ENCODE results near the gene NPDC1.

The NPDC1 gene

DNA sequence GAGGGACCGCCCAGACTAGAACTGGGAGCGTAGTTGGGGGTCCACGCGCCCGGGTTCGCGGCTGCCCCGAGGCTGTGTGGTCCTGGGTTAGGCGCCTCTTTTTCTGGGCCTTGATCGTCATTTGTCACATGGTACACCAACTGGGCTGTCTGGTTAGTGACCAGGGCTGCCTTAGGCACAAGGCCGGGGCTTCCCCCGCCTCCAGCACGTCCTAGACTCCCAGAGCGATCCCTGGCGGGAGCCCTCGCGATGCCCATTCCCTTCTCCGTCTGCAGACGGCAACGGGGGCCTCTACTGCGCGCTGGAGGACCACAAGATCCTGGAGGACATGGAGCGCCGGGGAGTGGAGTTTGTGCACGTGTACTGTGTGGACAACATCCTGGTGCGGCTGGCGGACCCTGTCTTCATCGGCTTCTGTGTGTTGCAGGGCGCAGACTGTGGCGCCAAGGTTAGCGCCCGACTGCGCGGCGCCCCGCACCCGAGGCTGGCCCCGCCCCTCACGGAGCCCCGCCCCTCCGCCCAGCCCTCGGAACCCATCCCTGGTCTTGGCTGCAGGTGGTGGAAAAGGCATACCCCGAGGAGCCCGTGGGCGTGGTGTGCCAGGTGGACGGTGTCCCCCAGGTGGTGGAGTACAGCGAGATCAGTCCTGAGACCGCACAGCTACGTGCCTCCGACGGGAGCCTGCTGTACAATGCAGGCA, 32.9 kb upstream of the NPDC1 start:
- no peak for TF ChIP-seq EGR1 (IDR thresholded peaks at IDR 0.05)
- TF ChIP-seq CREB1 (IDR thresholded peaks at IDR 0.05; ENCODE audit: low read depth) = no peak
- no peak for TF ChIP-seq EP300 (IDR thresholded peaks at IDR 0.05; ENCODE audit: borderline replicate concordance)
- TF ChIP-seq ZBTB7A (IDR thresholded peaks at IDR 0.05; ENCODE audit: low read depth) = no peak
- TF ChIP-seq, protein P1, sequence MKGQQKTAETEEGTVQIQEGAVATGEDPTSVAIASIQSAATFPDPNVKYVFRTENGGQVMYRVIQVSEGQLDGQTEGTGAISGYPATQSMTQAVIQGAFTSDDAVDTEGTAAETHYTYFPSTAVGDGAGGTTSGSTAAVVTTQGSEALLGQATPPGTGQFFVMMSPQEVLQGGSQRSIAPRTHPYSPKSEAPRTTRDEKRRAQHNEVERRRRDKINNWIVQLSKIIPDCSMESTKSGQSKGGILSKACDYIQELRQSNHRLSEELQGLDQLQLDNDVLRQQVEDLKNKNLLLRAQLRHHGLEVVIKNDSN (IDR thresholded peaks at IDR 0.05) = no peak
- TF ChIP-seq, protein P2, sequence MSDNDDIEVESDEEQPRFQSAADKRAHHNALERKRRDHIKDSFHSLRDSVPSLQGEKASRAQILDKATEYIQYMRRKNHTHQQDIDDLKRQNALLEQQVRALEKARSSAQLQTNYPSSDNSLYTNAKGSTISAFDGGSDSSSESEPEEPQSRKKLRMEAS (IDR thresholded peaks at IDR 0.05) = no peak
- no peak for TF ChIP-seq TEAD4 (IDR thresholded peaks at IDR 0.05)
- no peak for TF ChIP-seq YY1 (IDR thresholded peaks at IDR 0.05; ENCODE audit: low read depth)
- TF ChIP-seq TAF1 (IDR thresholded peaks at IDR 0.05; ENCODE audit: low read depth) = no peak
- TF ChIP-seq FOXM1 (IDR thresholded peaks at IDR 0.05; ENCODE audit: borderline replicate concordance, low read depth) = no peak
- TF ChIP-seq, protein P3, sequence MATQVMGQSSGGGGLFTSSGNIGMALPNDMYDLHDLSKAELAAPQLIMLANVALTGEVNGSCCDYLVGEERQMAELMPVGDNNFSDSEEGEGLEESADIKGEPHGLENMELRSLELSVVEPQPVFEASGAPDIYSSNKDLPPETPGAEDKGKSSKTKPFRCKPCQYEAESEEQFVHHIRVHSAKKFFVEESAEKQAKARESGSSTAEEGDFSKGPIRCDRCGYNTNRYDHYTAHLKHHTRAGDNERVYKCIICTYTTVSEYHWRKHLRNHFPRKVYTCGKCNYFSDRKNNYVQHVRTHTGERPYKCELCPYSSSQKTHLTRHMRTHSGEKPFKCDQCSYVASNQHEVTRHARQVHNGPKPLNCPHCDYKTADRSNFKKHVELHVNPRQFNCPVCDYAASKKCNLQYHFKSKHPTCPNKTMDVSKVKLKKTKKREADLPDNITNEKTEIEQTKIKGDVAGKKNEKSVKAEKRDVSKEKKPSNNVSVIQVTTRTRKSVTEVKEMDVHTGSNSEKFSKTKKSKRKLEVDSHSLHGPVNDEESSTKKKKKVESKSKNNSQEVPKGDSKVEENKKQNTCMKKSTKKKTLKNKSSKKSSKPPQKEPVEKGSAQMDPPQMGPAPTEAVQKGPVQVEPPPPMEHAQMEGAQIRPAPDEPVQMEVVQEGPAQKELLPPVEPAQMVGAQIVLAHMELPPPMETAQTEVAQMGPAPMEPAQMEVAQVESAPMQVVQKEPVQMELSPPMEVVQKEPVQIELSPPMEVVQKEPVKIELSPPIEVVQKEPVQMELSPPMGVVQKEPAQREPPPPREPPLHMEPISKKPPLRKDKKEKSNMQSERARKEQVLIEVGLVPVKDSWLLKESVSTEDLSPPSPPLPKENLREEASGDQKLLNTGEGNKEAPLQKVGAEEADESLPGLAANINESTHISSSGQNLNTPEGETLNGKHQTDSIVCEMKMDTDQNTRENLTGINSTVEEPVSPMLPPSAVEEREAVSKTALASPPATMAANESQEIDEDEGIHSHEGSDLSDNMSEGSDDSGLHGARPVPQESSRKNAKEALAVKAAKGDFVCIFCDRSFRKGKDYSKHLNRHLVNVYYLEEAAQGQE (IDR thresholded peaks at IDR 0.05; ENCODE audit: low read depth) = no peak
- no peak for TF ChIP-seq TCF12 (IDR thresholded peaks at IDR 0.05; ENCODE audit: low read depth)
- TF ChIP-seq NFIC (IDR thresholded peaks at IDR 0.05) = no peak
- no peak for TF ChIP-seq CEBPB (IDR thresholded peaks at IDR 0.05)

DNA sequence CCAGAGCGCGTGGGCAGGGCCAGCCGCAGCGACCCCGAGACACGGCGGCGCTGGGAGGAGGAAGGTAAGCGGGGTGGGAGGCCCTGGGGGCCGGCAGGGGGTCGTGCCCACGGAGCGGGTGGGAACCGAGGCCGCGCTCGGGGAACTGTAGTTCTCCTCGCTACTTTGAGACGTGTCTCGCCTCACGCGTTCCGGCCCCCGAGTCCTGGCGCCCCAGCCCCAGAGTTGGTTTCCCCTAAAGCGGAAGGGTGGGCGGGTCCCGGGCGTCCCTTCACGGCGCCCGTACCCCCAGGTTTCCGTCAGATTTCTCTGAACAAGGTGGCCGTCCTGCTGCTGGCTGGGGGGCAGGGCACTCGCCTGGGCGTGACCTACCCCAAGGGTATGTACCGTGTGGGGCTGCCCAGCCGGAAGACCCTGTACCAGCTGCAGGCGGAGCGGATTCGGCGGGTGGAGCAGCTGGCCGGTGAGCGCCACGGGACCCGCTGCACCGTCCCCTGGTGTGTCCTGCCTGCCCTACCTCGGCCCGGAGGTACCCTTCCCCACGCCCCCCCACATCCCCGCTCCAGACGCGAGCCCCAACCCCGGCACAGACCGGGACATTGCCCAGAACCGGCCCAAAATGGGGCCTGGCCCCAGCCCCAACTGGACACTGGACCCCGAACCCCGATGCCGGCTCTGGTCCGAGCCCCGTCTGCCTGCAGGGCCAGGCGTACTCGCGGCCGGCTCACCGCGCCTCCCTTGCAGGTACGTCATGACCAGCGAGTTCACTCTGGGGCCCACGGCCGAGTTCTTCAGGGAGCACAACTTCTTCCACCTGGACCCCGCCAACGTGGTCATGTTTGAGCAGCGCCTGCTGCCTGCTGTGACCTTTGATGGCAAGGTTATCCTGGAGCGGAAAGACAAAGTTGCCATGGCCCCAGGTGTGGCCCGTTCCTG, 32.0 kb upstream of the NPDC1 start:
- TF ChIP-seq FOXM1 (IDR thresholded peaks at IDR 0.05; ENCODE audit: borderline replicate concordance, low read depth) (no peak), ZBTB7A (IDR thresholded peaks at IDR 0.05; ENCODE audit: low read depth) (peak; percentile 68; the same call in 1 of the 2 replicates)

DNA sequence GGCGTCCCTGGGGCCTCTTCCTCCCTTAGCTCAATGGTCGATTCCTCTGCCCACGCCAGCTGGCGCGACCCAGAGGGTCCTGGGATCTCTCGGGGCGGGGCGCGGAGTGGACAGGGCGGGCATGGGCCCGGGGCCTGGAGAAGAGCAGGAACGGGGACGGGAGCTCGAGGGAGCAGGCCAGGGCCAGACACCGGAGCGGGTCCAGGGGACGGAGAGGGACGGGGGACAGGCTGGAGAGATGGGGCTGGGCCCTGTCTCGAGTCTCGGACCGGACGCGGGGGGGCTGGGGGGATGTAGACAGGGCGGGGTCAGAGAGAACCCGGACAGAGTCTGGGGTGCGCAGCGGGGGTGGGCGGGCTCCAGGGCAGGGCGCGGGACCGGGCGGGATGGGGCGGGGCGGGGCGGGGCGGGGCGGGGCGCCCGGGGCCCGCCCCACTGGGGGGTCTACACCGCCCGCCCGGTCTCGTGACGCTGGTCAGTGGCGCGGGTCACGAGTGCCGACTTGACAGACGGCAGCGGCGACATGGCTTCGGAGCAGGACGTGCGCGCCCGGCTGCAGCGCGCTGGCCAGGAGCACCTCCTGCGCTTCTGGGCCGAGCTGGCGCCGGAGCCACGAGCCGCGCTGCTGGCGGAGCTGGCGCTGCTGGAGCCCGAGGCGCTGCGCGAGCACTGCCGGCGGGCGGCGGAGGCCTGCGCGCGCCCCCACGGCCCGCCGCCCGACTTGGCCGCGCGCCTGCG, 31.2 kb upstream of the NPDC1 start, which contains the start of gene UAP1L1:
Gene UAP1L1 (plus strand): TSS at position 508 of the 738 bp plus-strand sequence. CDS start 16 bp downstream, at position 524.
- TF ChIP-seq, protein P1 (IDR thresholded peaks at IDR 0.05) = peak; percentile 85
- TF ChIP-seq YY1 (IDR thresholded peaks at IDR 0.05; ENCODE audit: low read depth) (peak; percentile 39; the same call in 1 of the 2 replicates), TEAD4 (IDR thresholded peaks at IDR 0.05) (no peak), TAF1 (IDR thresholded peaks at IDR 0.05; ENCODE audit: low read depth) (peak; percentile 46; the same call in 1 of the 2 replicates)
- TF ChIP-seq, protein P2 (IDR thresholded peaks at IDR 0.05) = peak; percentile 70; the same call in 1 of the 2 replicates

DNA sequence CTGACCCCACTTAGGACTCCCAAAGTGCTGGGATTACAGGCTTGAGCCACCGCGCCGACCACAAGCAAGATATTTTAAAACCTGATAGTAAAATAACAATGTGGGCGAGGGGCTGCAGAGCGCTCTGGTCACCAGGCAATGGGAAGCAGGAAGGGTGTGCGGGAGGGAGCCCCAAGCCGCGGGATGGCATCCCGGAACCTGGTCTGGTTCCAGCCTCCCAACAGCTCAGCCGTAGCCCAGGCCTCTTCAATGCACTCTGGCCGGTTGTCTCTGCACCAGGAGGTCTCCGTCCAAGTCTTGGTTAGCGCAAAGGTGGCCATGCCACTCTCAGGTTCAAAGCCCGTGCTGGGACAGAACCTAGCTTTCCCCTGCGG, 30.6 kb upstream of the NPDC1 start:
- TF ChIP-seq ZBTB7A (IDR thresholded peaks at IDR 0.05; ENCODE audit: low read depth) (no peak), NFIC (IDR thresholded peaks at IDR 0.05) (no peak), FOXM1 (IDR thresholded peaks at IDR 0.05; ENCODE audit: borderline replicate concordance, low read depth) (no peak), RAD21 (IDR thresholded peaks at IDR 0.05; ENCODE audit: low read depth) (no peak), CEBPB (IDR thresholded peaks at IDR 0.05) (no peak), CREB1 (IDR thresholded peaks at IDR 0.05; ENCODE audit: low read depth) (no peak), TAF1 (IDR thresholded peaks at IDR 0.05; ENCODE audit: low read depth) (no peak), EGR1 (IDR thresholded peaks at IDR 0.05) (no peak), YY1 (IDR thresholded peaks at IDR 0.05; ENCODE audit: low read depth) (no peak), TEAD4 (IDR thresholded peaks at IDR 0.05) (no peak), TCF12 (IDR thresholded peaks at IDR 0.05; ENCODE audit: low read depth) (no peak), EP300 (IDR thresholded peaks at IDR 0.05; ENCODE audit: borderline replicate concordance) (no peak)
- TF ChIP-seq, protein P2 (IDR thresholded peaks at IDR 0.05) = no peak
- TF ChIP-seq, protein P3 (IDR thresholded peaks at IDR 0.05; ENCODE audit: low read depth) = no peak
- TF ChIP-seq, protein P1 (IDR thresholded peaks at IDR 0.05) = no peak

All from Ishikawa (cell line).